Body of pancreas (tissue), 4 donors: Measurements from ENCODE around the gene PPFIA1.

Experiments used
- POLR2A ChIP-seq, 3 donors: fragments of 450-650 bp; IDR thresholded peaks; one replicate each; pipeline ENCODE4 v1.6.1; 2016; ENCODE audit warnings: antibody characterized with exemption in 3 of 3, mild to moderate bottlenecking in 2 of 3
- TF ChIP-seq, protein P1 (sequence below), 7 experiments: fragments of 450-650 bp in 4 of 7; fragments of 200-600 bp in 3 of 7; sonication (generic) in 3 of 7; IDR thresholded peaks; one replicate each; pipeline ENCODE4 v1.5.1; 2016 to 2019; ENCODE audit warnings: antibody characterized with exemption in 7 of 7

DNA sequence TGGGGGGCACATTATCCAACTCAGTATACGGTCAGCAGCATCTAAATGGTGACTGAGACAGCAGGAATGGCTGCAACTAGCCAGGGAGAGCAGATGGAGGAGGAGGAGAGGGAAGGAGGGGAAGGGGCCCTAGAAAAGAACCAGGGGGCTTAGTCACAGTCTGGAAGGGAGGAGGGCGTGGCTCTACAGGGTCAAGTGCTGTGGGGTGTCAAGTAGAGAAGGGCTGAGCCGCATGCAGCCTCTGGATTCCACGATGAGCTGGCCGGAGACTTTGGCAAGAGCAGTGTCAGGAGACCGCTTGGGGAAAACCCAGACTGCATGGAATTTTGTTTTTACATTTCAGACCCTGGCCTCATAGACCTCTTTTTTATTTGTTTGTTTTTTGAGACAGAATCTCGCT, 25.8 kb upstream of the PPFIA1 start:
- TF ChIP-seq, protein P1, sequence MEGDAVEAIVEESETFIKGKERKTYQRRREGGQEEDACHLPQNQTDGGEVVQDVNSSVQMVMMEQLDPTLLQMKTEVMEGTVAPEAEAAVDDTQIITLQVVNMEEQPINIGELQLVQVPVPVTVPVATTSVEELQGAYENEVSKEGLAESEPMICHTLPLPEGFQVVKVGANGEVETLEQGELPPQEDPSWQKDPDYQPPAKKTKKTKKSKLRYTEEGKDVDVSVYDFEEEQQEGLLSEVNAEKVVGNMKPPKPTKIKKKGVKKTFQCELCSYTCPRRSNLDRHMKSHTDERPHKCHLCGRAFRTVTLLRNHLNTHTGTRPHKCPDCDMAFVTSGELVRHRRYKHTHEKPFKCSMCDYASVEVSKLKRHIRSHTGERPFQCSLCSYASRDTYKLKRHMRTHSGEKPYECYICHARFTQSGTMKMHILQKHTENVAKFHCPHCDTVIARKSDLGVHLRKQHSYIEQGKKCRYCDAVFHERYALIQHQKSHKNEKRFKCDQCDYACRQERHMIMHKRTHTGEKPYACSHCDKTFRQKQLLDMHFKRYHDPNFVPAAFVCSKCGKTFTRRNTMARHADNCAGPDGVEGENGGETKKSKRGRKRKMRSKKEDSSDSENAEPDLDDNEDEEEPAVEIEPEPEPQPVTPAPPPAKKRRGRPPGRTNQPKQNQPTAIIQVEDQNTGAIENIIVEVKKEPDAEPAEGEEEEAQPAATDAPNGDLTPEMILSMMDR (IDR thresholded peaks at IDR 0.05) = no peak
- TF ChIP-seq POLR2A (IDR thresholded peaks at IDR 0.05) = no peak
